Activated T-cell treated with anti-CD3 and anti-CD28 coated beads, Interleukin-2, amount 50 U/mL, for 48 hours (primary cell): ENCODE data around the gene BLTP2.
"Not testable (repeated sequence)": the region's sequence is repeated elsewhere in the genome, so short reads cannot be mapped to it uniquely, and the experiment has no call there.

Experiments
- DNase-seq, 2 experiments: peaks; one replicate each; pipeline ENCODE4 v3.0.0-alpha.2; 2020

The BLTP2 gene

DNA sequence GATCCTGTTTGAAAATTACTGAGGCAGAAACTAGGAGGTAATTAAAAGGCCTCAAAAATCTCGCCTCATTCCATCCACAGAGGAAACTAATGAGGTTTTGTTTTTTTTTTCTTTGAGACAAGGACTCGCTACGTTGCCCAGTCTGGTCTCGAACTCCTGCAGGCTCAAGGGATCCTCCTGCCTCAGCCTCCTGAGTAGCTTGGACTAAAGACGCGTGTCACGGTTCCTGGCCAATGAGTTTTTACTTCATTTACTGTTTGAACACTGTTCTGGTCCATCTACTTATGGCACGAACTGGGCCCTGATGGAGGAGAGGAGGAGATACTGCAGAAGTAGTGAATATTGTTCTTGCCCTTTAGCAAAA is 600 bp upstream of the BLTP2 start:
- peak in 1 of 2 experiments; percentile 32 for DNase-seq

- DNase-seq: peak; percentile 54 to 58
Measured at GRCh38 chr17:28643983-28644786, 773 bp downstream of the BLTP2 start.

GRCh38 chr17:28641579-28641978 is 3.4 kb downstream of the BLTP2 start:
- no peak for DNase-seq

- DNase-seq: no peak
Measured at GRCh38 chr17:28635506-28635905, 9.5 kb downstream of the BLTP2 start.

GRCh38 chr17:28634206-28634865 is 10.6 kb downstream of the BLTP2 start:
- DNase-seq: no peak

DNA sequence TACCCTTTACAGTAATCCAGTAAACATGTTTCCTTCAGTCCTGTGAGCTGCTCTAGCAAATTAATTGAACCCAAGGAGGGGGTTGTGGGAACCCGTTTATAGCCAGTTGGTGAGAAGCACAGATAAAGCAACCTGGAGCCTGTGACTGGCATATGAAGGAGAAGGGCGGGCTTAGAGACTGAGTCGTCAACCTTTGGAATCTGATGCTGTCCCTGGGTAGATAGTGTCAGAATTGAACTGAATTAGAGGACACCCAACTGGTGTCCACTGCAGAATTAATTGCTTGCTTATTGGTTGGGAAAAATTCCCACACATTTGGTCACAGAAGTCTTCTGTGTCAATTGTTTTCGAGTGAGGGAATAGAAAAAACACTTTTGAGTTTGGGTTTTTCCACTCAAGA is 18.1 kb downstream of the BLTP2 start:
- DNase-seq: no peak

DNA sequence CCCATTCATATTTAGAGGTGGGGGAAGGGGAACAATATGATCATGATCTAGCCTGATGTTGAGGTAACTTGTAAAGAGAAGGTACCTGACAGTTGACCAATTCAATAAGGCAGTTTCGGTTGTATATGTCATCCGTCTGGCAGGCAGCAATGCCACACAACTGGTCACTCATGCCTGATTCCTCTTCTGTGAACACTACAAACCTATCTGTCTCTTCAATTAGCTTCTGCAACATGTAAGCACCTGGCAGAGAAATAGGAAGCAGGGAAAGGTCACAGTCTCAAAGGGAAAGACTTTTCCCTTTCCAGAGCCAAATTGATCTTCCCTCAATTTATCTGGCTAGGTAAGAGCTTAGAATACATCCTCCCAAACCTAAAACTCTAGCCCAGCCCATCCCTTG is 20.8 kb downstream of the BLTP2 start:
- DNase-seq: no peak

DNA sequence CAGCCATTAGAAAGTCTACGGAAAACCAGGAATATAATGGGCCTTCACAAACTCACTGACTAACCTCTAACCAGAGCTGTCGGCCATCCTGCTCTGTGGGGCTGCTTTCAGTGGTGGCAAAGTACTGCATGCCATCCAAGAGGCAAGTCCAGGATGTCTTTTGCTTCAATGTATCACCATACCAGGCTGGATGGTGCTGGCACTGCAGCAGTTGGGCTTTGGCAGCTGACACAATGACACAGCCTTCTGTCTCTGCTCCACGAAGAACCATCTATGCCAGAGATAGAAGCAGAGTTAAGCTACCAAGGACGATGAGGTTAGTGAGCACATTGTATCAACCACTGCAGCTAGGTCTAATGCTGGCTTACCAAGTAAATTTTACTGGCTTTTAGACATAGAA is 21.3 kb downstream of the BLTP2 start:
- no peak for DNase-seq

DNA sequence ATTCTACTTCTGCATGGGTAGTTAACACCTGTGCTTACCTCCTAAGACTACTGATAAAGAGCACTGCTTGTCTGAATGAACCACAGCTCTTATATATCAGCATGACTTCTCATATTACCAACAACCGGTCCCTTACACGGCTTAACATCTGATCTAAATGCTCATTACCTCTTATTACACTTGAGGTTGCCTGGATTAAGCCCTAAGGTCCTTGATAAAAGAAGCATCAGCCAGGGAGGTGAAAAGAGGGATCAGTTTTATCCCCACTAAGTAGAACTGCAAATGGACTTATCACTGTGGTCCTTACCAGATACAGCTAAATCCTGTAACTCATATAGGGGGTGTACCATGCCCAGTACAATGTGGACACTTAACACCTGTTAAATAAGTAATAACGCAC is 22.8 kb downstream of the BLTP2 start:
- no peak for DNase-seq

DNA sequence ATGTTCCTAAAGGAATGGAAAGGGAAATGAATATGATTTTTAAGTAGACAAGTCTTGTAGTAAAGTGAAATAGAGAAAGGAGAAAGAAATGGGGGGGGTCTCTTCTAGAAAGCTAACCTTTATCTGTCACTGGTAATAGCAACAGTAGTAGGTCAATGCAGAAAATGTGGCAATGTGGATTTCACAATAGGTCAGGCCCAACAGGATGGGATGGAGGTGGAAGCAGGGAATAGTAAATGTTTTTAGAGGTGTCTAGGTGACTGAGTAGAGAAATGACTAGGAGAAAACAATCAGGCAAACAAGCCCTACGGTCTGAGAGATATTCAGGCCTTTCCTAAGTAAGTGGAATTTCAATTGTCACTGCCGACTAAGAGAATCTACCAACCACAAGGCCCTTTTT is 24.9 kb downstream of the BLTP2 start:
- no peak for DNase-seq

DNA sequence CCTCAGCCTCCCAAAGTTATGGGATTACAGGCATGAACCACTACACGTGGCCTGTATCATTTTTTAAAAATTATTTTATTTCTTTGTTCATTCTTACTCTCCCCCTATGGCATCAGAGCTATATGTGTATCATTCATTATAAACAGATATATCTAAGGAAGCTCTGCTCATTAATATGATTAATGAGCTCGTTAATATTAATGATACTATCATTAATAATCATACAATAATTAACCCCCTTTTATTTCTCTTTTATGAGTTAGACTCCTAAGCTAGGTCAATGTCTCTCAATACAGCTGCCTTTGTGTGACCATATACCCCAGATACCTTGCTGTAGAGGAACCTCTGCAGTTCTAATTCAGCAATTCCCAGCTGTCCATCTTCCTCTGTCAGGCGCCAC is 26.5 kb downstream of the BLTP2 start:
- DNase-seq: no peak

DNA sequence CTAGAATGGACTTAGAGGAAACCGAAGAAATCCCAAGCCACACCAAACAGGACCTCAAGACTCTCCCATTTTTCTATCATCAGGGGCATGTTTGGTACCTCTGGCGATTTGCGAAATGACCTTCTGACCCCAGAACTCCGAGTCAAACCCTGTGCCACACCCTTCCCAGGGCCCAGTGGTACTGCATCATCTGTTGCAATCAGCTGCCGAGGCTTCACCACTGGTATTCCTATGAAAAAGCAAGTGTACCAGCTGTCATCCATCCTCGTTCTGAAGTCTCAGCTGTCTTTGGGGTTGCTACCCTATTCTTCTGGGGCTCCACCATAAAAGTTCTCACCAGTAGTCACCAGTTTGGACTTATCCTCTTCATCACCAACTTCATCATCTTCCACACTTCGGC is 28.7 kb downstream of the BLTP2 start:
- no peak for DNase-seq

DNA sequence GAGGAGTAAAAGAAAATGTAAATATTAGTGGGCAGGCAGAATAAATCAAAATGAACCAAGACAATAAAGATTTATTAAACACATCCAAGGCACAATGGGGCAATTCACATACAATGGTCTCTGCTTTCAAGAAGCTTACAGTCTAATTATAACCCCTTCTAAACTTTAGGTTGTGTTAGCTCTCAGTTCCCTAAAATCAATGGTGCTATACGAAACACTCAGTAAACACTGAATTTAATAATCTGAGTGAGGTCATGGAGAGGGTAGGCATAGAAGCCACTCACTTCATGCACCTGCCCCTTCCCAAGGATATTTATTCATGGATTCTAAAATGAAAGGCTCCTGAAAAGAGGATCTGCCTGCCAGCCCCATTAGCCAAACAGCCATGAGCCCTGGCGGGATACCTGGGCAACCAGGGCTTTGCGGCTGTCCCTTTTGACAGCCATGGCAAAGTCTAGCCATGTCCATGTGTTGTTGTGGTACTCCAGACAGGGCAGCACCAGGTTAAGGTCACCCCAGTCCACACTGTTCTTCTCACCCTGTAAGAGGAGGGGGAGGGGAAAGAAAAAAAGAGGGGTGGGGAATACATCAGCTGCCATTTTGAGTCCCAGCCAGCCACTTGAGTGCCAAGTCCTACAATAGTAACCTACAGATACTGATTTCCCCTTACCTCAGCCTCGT is 29.6 kb downstream of the BLTP2 start:
- no peak for DNase-seq

DNA sequence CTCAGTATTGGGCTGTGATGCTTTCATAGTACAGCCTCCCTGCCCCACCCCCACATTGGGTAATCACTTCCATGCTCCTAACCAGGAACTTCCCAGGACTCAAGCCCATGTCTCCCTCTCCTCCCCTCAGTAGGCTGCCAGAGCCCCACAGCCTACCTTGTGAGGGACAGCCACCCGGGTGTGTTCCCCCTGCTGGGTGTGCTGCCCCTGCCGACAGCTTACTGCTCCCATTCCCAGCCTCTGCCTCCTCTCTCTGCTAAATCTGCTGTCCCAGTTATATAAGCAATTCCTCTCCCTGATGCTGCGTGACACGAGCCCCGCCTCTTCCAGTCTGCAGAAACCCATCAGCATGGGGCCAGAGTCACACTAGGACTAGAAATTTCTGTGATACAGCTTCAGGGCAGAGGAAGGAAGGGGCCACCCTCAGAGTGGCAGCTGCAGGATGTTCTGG is 31.0 kb downstream of the BLTP2 start, which contains the start of gene RSKR:
RSKR (minus strand) TSS at position 255 of the 451 bp plus-strand sequence; CDS start at position 231, 24 bp downstream.
- DNase-seq: no peak

GRCh38 chr17:28612936-28613872 is 31.8 kb downstream of the BLTP2 start:
- DNase-seq: peak; percentile 39 to 43

- DNase-seq: no peak
Measured at GRCh38 chr17:28612531-28612930, 32.4 kb downstream of the BLTP2 start.

DNA sequence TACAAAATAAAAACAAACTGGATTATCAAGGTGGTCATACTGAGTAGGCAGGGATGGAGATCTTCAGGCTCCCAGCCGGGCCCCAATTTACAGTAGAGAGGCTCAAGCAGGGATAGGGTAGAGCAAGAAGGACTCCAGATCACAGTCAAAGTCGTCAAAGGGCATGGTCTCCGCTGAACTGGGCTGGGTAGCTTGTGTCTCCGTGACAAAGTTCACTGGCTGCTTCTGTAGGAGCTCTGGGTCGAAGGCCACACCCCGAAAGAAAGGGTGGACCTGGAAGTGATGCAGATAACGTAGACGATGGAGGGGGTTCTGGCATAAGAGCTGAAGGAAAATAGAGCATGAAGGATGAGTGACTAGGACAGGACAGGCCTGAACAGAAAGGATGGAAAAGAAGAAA is 34.6 kb downstream of the BLTP2 start:
- DNase-seq: no peak

DNA sequence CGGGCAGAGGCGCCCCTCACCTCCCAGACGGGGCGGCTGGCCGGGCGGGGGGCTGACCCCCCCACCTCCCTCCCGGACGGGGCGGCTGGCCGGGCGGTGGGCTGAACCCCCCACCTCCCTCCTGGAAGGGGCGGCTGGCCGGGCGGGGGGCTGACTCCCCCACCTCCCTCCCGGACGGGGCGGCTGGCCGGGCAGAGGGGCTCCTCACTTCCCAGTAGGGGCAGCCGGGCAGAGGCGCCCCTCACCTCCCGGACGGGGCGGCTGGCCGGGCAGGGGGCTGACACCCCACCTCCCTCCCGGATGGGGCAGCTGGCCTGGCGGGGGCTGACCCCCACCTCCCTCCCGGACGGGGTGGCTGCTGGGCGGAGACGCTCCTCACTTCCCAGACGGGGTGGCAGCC is 40.9 kb downstream of the BLTP2 start:
- DNase-seq: not testable (repeated sequence)

- DNase-seq: peak; percentile 78 to 83
Measured at GRCh38 chr17:28599311-28600184, 45.4 kb downstream of the BLTP2 start.

DNA sequence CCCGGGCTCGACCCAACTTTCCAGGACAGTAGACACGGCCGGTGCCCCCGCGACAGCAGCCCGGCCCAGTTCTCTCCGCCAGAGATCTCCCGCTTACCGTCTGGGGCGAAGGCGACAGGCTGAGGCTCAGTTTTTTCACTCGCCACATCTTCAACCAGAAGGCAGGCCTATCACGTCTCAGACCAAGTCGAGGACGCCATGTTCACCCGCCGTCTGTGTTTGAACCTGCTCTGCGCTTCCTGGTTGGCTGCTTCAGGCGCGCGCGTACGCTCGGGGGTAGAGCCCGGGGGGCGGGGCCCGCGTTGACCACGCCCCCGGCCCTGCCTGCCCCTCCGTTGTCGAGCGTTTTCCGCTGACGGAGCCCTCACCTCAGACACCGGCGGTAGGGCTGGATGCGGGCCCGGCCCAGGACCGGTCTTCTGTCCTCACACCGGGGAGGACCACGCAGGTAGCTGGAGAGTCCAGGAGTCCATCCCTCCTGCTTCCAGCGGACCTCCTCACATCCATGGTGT is 46.1 kb downstream of the BLTP2 start, which contains the start of gene SPAG5:
SPAG5 (minus strand) TSS at position 227 of the 512 bp plus-strand sequence; CDS start at position 148, 79 bp downstream.
- peak; percentile 93 to 96 for DNase-seq

GRCh38 chr17:28598389-28598788 is 46.6 kb downstream of the BLTP2 start:
- no peak for DNase-seq
